Kidney epithelial cell (primary cell): Measurements from ENCODE around the gene NOTUM. TPM values are rescaled to one million over a fixed set of nuclear protein-coding genes. Genes with fewer than 3 reads are reported as not detected.
A peak's percentile ranks its signal among the peaks of the same experiment; 100 is the strongest.

ENCODE experiments used
- DNase-seq: peaks from one replicate; pipeline ENCODE4 v3.0.0-alpha.2; 2010; ENCODE audit warnings: low read depth
- H3K27me3 ChIP-seq: 2 replicates; pipeline ENCODE4 v1.6.0; 2011; ENCODE audit warnings: low read length; ENCODE audit not compliant: control insufficient read depth, insufficient read depth
- H3K36me3 ChIP-seq: 2 replicates; pipeline ENCODE4 v1.5.1; 2011; ENCODE audit warnings: low read length; ENCODE audit not compliant: control insufficient read depth, insufficient read depth
- H3K4me3 ChIP-seq: 2 replicates; pipeline ENCODE4 v1.5.1; 2011; ENCODE audit warnings: low read depth, mild to moderate bottlenecking, control low read depth, low read length
- total RNA-seq: library from RNA; depleted of rRNA; stranded (reverse); fragments of >200 nt; gene quantifications from 2 replicates; pipeline ENCODE4 v1.2.3, GENCODE V29; 2015
- TF ChIP-seq, protein P1 (sequence below): IDR thresholded peaks from 2 replicates; pipeline ENCODE4 v1.5.1; 2011; ENCODE audit warnings: mild to moderate bottlenecking, moderate library complexity, low read length, control low read depth, inconsistent platforms; ENCODE audit not compliant: insufficient read depth, poor library complexity, severe bottlenecking

The NOTUM gene
- total RNA-seq, 1 donor from 2014 or later, result 0.17 TPM

GRCh38 chr17:81917565-81918332 lies 43.2 kb downstream of the NOTUM start, which contains the start of gene SIRT7:
Gene SIRT7 (minus strand): TSS chr17:81918176. CDS start chr17:81918131, 45 bp downstream.
- TF ChIP-seq, protein P1, sequence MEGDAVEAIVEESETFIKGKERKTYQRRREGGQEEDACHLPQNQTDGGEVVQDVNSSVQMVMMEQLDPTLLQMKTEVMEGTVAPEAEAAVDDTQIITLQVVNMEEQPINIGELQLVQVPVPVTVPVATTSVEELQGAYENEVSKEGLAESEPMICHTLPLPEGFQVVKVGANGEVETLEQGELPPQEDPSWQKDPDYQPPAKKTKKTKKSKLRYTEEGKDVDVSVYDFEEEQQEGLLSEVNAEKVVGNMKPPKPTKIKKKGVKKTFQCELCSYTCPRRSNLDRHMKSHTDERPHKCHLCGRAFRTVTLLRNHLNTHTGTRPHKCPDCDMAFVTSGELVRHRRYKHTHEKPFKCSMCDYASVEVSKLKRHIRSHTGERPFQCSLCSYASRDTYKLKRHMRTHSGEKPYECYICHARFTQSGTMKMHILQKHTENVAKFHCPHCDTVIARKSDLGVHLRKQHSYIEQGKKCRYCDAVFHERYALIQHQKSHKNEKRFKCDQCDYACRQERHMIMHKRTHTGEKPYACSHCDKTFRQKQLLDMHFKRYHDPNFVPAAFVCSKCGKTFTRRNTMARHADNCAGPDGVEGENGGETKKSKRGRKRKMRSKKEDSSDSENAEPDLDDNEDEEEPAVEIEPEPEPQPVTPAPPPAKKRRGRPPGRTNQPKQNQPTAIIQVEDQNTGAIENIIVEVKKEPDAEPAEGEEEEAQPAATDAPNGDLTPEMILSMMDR, result no peak
- H3K27me3 ChIP-seq, result no peaks in the 10 kb centered on the region
- no peak for DNase-seq
- H3K4me3 ChIP-seq, result peak within 1 kb of the TSS; percentile 71
- H3K36me3 ChIP-seq, result peaks cover 7% of the 10 kb centered on the region

GRCh38 chr17:81916234-81917001 lies 44.6 kb downstream of the NOTUM start:
- no peak for DNase-seq
- Histone ChIP-seq H3K4me3 (no peak overlapping the region), H3K36me3 (peaks cover 7% of the 10 kb centered on the region), H3K27me3 (no peaks in the 10 kb centered on the region)
- TF ChIP-seq, protein P1, result no peak

DNA sequence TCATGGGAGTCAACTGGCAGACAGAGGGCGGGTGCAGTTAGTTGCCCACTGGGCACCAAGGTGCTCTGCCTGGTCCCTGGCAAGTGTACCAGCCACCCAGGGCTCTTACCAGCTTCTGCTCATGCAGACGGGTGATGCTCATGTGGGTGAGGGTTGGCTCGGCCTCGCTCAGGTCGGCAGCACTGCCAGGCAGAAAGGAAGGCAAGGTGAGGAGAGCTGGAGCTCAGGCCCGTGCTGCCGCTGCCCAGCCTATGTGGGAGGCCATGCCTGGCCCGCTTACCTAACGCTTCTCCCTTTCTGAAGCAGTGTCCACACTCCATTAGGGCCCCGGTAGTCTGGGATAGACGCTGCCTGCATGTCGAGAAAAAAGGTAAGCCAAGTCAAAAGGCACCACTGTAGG lies 45.7 kb downstream of the NOTUM start:
- TF ChIP-seq, protein P1, result no peak
- Histone ChIP-seq H3K36me3 (peaks cover 6% of the 10 kb centered on the region), H3K4me3 (no peak overlapping the region), H3K27me3 (no peaks in the 10 kb centered on the region)
- no peak for DNase-seq

GRCh38 chr17:81914103-81914850 lies 46.7 kb downstream of the NOTUM start:
- Histone ChIP-seq H3K4me3 (no peak overlapping the region), H3K27me3 (no peaks in the 10 kb centered on the region), H3K36me3 (peaks cover 6% of the 10 kb centered on the region)
- no peak for DNase-seq
- TF ChIP-seq, protein P1, result no peak

DNA sequence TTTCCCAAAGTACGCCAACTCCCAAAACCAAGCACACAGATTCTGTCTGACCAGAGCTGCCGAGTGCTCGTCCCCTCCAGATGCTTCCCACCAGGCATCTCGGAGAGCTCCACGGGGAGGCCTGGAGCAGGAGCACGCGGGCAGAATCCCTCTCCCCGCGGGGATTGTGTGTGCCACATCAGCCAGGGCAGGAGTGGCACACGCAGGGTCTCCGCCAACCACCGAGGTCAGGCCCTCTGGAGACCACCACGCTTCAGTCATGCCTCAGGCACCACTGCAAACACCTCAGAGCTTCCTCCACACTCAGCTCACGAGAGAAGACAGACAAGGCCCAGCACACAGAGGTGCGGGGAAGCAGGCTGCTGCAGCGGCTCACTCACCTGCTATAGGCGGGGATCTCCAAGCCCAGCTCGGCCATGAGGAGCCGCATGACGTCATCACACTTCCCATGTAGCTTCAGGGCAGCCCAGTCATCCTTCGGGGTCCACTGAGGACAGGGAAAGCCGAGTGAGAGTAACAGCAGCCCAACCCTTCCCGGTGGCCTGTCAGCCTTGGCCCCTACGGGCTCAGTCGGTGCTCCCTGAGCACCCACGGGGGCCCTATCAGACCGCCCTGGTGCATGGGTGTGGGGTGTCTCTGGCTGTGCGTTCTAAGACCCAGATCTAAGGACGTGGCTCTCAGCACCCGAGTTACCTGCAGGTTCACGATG lies 47.4 kb downstream of the NOTUM start:
- Histone ChIP-seq H3K36me3 (peaks cover 6% of the 10 kb centered on the region), H3K4me3 (no peak overlapping the region), H3K27me3 (no peaks in the 10 kb centered on the region)
- TF ChIP-seq, protein P1, result no peak
- no peak for DNase-seq
